Subcutaneous adipose tissue (tissue), 4 donors: ENCODE measurements around the gene SHD. TPM values are rescaled to one million over a fixed set of nuclear protein-coding genes. Genes with fewer than 3 reads are reported as not detected.

Experiments
- CTCF ChIP-seq: fragments of 450-650 bp; IDR thresholded peaks from one replicate; pipeline ENCODE4 v1.5.1; 2016; ENCODE audit warnings: low read depth, mild to moderate bottlenecking, control low read depth, antibody characterized with exemption, moderate library complexity
- total RNA-seq, 4 donors: library from RNA; depleted of rRNA; stranded (reverse); fragments of >200 nt; gene quantifications; one replicate each; pipeline ENCODE4 v1.1.0, GENCODE V29; 2016

Gene SHD
- total RNA-seq, 4 donors from 2014 or later = not detected

GRCh38 chr19:4310247-4311121 lies 31.4 kb downstream of the SHD start:
- no peak for TF ChIP-seq CTCF

- no peak for TF ChIP-seq CTCF
Measured at GRCh38 chr19:4313847-4314490, 34.9 kb downstream of the SHD start.

GRCh38 chr19:4316956-4317355 lies 37.9 kb downstream of the SHD start:
- no peak for TF ChIP-seq CTCF

GRCh38 chr19:4318460-4318859 lies 39.4 kb downstream of the SHD start:
- no peak for TF ChIP-seq CTCF

GRCh38 chr19:4319067-4319718 lies 40.1 kb downstream of the SHD start:
- no peak for TF ChIP-seq CTCF

GRCh38 chr19:4320419-4320818 lies 41.4 kb downstream of the SHD start:
- no peak for TF ChIP-seq CTCF
